Measurements from ENCODE around the gene GMDS. TPM values are rescaled to one million over a fixed set of nuclear protein-coding genes. Genes with fewer than 3 reads are reported as not detected.

Gene GMDS
- total and polyA plus RNA-seq, 2 of the 4 experiments (the other 2 are of a cell fraction): 7.3 to 21.9 TPM

- H4K5ac ChIP-seq (ENCODE audit: low read depth, low read length): no peak overlapping the region
- H2BK120ac ChIP-seq (ENCODE audit: low read depth, low read length): no peak overlapping the region
- in situ Hi-C loops (cut with MboI; ENCODE audit: low sequenced_read_pairs) (no loop called here), dilution Hi-C loops (cut with HindIII; ENCODE audit: low sequenced_read_pairs, unreplicated experiment) (no loop called here), intact Hi-C loops (cut with micrococcal nuclease) (no loop called here)
- H2BK20ac ChIP-seq (ENCODE audit: low read depth, low read length): no peak overlapping the region
- H3K4me2 ChIP-seq (ENCODE audit: low read depth, low read length): no peak overlapping the region
- H2BK5ac ChIP-seq (ENCODE audit: low read depth, low read length, poor library complexity, severe bottlenecking): no peak overlapping the region
- no peak overlapping the region for H3K23ac ChIP-seq (ENCODE audit: low read depth, low read length)
- H3K9me1 ChIP-seq (ENCODE audit: insufficient read depth, low read length): no peaks in the 10 kb centered on the region
- H3K36me3 ChIP-seq (ENCODE audit: control insufficient read depth, insufficient read depth, low read length): no peaks in the 10 kb centered on the region
- no peak overlapping the region for H3K18ac ChIP-seq (ENCODE audit: low read depth, low read length)
- no peak overlapping the region for H3K14ac ChIP-seq (replicated peaks; ENCODE audit: low read depth, low read length)
- H4K8ac ChIP-seq (ENCODE audit: low read depth in 2 of 2, low read length in 2 of 2): no peak overlapping the region
- no peak for TF ChIP-seq CTCF (conservative IDR thresholded peaks at IDR 0.05; ENCODE audit: low read depth, low read length)
- no peaks in the 10 kb centered on the region for H4K20me1 ChIP-seq (ENCODE audit: insufficient read depth, low read length)
- peak overlapping the region; percentile 19 for H2AFZ ChIP-seq (replicated peaks; ENCODE audit: low read length, poor library complexity)
- no peak overlapping the region for H3K27ac ChIP-seq (ENCODE audit: insufficient read depth, low read length)
- no peak overlapping the region for H3K56ac ChIP-seq (ENCODE audit: extremely low read depth, insufficient read depth, low read length)
- POLR2A ChIA-PET (ENCODE audit: unreplicated experiment): no interaction called here
- no peak overlapping the region for H2BK15ac ChIP-seq (ENCODE audit: low read depth, low read length)
- no peak overlapping the region for H4K91ac ChIP-seq (ENCODE audit: insufficient read depth, low read depth, low read length)
- no peaks in the 10 kb centered on the region for H3K9me3 ChIP-seq (ENCODE audit: control insufficient read depth, insufficient read depth, low read length)
- H3K4me1 ChIP-seq (ENCODE audit: control insufficient read depth, insufficient read depth, low read length): peaks cover 3% of the 10 kb centered on the region; the same call in 1 of the 2 replicates
- no peak overlapping the region for H2AK5ac ChIP-seq (ENCODE audit: low read depth, low read length)
- no peak overlapping the region for H3K4ac ChIP-seq (ENCODE audit: low read depth, low read length)
- 83% methylated on average over 1 of the region's 6 CpGs; no CpG with 5 or more reads in 1 of the 2 experiments for WGBS, 2 experiments (ENCODE audit: extremely low coverage in 2 of 2, insufficient read length in 1 of 2)
- no peaks in the 10 kb centered on the region for H3K27me3 ChIP-seq (ENCODE audit: control insufficient read depth, insufficient read depth, low read length)
- no peaks in the 10 kb centered on the region for H3K79me1 ChIP-seq (ENCODE audit: low read depth in 1 of 2, low read length in 2 of 2)
- DNase-seq: no peak
- H3K9ac ChIP-seq (ENCODE audit: low read depth, low read length): no peak overlapping the region
- no TSS peak for BruUV-seq (replicated peaks)
- H2AK9ac ChIP-seq (replicated peaks; ENCODE audit: low read depth, low read length, poor library complexity): no peak overlapping the region
- no peak overlapping the region for H3K4me3 ChIP-seq (ENCODE audit: insufficient read depth, low read depth, low read length)
- CTCF ChIA-PET: interaction anchor here (1.4 kb wide), 1 partner anchor 11 kb away, joined by 3 read pairs; no protein-coding TSS in a partner anchor
- ATAC-seq (ENCODE audit: low read depth): no peak
These were observed 386.5 kb downstream of the GMDS start for GRCh38 chr6:1858859-1859258.
